CD14-positive monocyte (primary cell): Measurements from ENCODE around the gene PPIF. TPM values are rescaled to one million over a fixed set of nuclear protein-coding genes. Genes with fewer than 3 reads are reported as not detected.

Experiments
- DNase-seq, 3 donors: peaks; one replicate each; pipeline ENCODE4 v3.0.0-alpha.2; 2011 to 2022
- H2AFZ ChIP-seq: 2 replicates; pipeline ENCODE4 v1.6.0; 2012; ENCODE audit warnings: mild to moderate bottlenecking, low read depth, low read length, inconsistent platforms; ENCODE audit not compliant: insufficient read depth, poor library complexity, severe bottlenecking
- H3K27ac ChIP-seq, 2 donors: 1 replicate in 1 of 2; 2 replicates in 1 of 2; pipeline ENCODE4 v1.5.1; 2012 to 2013; ENCODE audit warnings: low read length in 2 of 2, control low read depth in 1 of 2, inconsistent platforms in 1 of 2, low read depth in 1 of 2, mild to moderate bottlenecking in 1 of 2
- H3K27me3 ChIP-seq, 2 donors: one replicate each; pipeline versions ENCODE4 v1.6.0 to v1.6.1; 2011 to 2013; ENCODE audit warnings: low read length in 2 of 2; ENCODE audit not compliant: control insufficient read depth in 2 of 2, insufficient read depth in 2 of 2
- H3K36me3 ChIP-seq, 2 donors: replicated peaks in 1 of 2; 1 replicate in 1 of 2; 2 replicates in 1 of 2; pipeline versions ENCODE4 v1.5.1 to v1.6.1; 2012 to 2013; ENCODE audit warnings: low read length in 2 of 2, control low read depth in 1 of 2, inconsistent platforms in 1 of 2, mild to moderate bottlenecking in 1 of 2; ENCODE audit not compliant: insufficient read depth in 2 of 2, control insufficient read depth in 1 of 2
- H3K4me1 ChIP-seq, 2 donors: 1 replicate in 1 of 2; 2 replicates in 1 of 2; pipeline versions ENCODE4 v1.5.1 to v1.6.1; 2012 to 2013; ENCODE audit warnings: low read length in 2 of 2, control low read depth in 1 of 2, inconsistent platforms in 1 of 2, mild to moderate bottlenecking in 1 of 2, moderate library complexity in 1 of 2; ENCODE audit not compliant: insufficient read depth in 2 of 2, control insufficient read depth in 1 of 2
- H3K4me2 ChIP-seq: replicated peaks from 2 replicates; pipeline ENCODE3; 2012; ENCODE audit warnings: low read length, moderate library complexity, mild to moderate bottlenecking; ENCODE audit not compliant: poor library complexity, severe bottlenecking; ENCODE audit errors: extremely low read depth
- H3K4me3 ChIP-seq, 3 experiments: fragments of 200-600 bp in 1 of 3; sonication (generic) in 1 of 3; replicated peaks in 1 of 3; 1 replicate in 2 of 3; 2 replicates in 1 of 3; pipeline ENCODE4 v1.5.1; 2011 to 2013; ENCODE audit warnings: low read length in 3 of 3, mild to moderate bottlenecking in 3 of 3, control low read depth in 2 of 3, low read depth in 2 of 3, inconsistent platforms in 1 of 3, moderate library complexity in 1 of 3
- H3K79me2 ChIP-seq: 2 replicates; pipeline ENCODE4 v1.6.0; 2012; ENCODE audit warnings: mild to moderate bottlenecking, control low read depth, inconsistent platforms, low read length, moderate library complexity; ENCODE audit not compliant: insufficient read depth
- H3K9ac ChIP-seq: 2 replicates; pipeline ENCODE4 v1.6.0; 2017; ENCODE audit warnings: low read length, mild to moderate bottlenecking; ENCODE audit not compliant: insufficient read depth, poor library complexity, severe bottlenecking
- H3K9me3 ChIP-seq, 2 donors: replicated peaks in 1 of 2; 1 replicate in 1 of 2; 2 replicates in 1 of 2; pipeline versions ENCODE4 v1.5.1 to v1.6.1; 2012 to 2013; ENCODE audit warnings: low read length in 2 of 2, control low read depth in 1 of 2; ENCODE audit not compliant: control insufficient read depth in 1 of 2, insufficient read depth in 1 of 2
- H4K20me1 ChIP-seq: 2 replicates; pipeline ENCODE4 v1.6.0; 2012; ENCODE audit warnings: mild to moderate bottlenecking, low read length, control low read depth, moderate library complexity; ENCODE audit not compliant: insufficient read depth
- H3K27ac Mint-ChIP-seq, 7 donors: one replicate each; pipeline ENCODE4 v1.8.0; 2020; ENCODE audit warnings: mild to moderate bottlenecking in 7 of 7, mixed read lengths in 7 of 7, moderate library complexity in 6 of 7, inconsistent platforms in 2 of 7
- H3K27me3 Mint-ChIP-seq, 3 donors: one replicate each; pipeline ENCODE4 v1.8.0; 2021 to 2022; ENCODE audit warnings: low read depth in 3 of 3, mild to moderate bottlenecking in 3 of 3, mixed read lengths in 3 of 3, moderate library complexity in 3 of 3, inconsistent platforms in 1 of 3
- H3K36me3 Mint-ChIP-seq, 2 donors: one replicate each; pipeline ENCODE4 v1.8.0; 2020; ENCODE audit warnings: mixed read lengths in 2 of 2, inconsistent platforms in 1 of 2, mild to moderate bottlenecking in 1 of 2
- H3K4me1 Mint-ChIP-seq: one replicate; pipeline ENCODE4 v1.8.0; 2020; ENCODE audit warnings: mild to moderate bottlenecking, mixed read lengths
- H3K4me3 Mint-ChIP-seq, 2 donors: one replicate each; pipeline ENCODE4 v1.8.0; 2020; ENCODE audit warnings: mild to moderate bottlenecking in 2 of 2, mixed read lengths in 2 of 2, moderate library complexity in 1 of 2
- H3K9me3 Mint-ChIP-seq, 7 donors: one replicate each; pipeline ENCODE4 v1.8.0; 2020 to 2022; ENCODE audit warnings: mixed read lengths in 7 of 7, mild to moderate bottlenecking in 6 of 7, moderate library complexity in 6 of 7, inconsistent platforms in 2 of 7
- WGBS: methylation state at CpG from one replicate; pipeline ENCODE4 v1.1.5; 2013; ENCODE audit warnings: missing lambda C conversion rate; ENCODE audit not compliant: insufficient coverage; 5-methylcytosine and 5-hydroxymethylcytosine counted together
- intact Hi-C, 2 donors: fragments of 100-400 bp; cut with micrococcal nuclease; formaldehyde crosslinking; loops; one replicate each; pipeline versions ENCODE4 v1.15.0 to v1.15.1; 2023
- polyA plus RNA-seq, 3 donors: library from polyadenylated mRNA; depleted of rRNA in 1 of 3; unstranded in 2 of 3; stranded (reverse) in 1 of 3; fragments of 300-500 nt in 2 of 3; fragments of >200 nt in 1 of 3; fragmentation: Illumina TruSeq in 2 of 3; gene quantifications; 1 replicate in 2 of 3; 2 replicates in 1 of 3; pipeline ENCODE4 v1.2.3, GENCODE V29; 2012 to 2021
- TF ChIP-seq, protein P1 (sequence below): fragments of 200-600 bp; IDR thresholded peaks from one replicate; pipeline ENCODE4 v1.8.0; 2022; ENCODE audit warnings: antibody characterized with exemption, mild to moderate bottlenecking

PPIF gene
- polyA plus RNA-seq, 3 donors = 36.6 to 1,064 (median 52.3) TPM

DNA sequence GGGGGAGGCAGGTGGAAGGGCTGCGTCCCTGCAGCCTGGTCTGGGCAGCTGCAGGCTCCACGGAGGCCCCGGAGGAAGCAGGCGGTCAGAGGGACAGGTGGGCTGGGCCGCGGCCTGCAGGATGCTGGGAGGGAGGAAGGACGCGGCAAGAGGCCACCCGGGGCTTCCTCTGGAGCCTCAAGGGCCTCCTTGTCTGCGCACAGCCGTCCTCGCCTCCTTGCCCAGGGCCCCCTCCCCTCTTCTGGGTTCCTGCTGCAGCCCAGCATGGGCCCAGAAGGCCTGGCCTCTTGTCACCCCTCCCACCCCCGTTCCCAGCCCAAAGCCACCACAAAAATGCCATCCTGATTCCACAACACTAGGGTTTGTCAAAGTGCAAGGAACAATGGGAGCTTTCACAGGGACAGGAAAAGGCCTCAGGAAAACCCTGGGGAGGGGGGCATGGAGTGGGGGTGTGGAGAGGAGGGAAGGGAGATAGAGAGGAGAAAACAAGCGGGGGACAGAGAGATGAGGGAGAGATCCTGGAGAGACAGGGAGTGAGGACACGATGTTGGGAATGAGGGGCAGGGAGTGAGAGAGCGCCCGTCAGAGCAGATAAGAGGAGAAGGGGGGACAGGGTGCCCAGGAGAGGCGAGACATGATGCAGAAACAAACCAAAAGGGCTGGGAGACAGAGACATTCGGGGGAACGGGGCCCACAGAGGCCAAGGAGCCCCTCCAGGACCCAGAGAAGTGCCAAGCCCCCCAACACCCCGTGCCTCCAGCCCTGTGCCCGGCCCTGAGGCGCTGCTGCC is 56.4 kb downstream of the PPIF start:
- no peak for DNase-seq
- H3K27ac Mint-ChIP-seq = peak overlapping the region in 4 of 7 donors; percentile 15 to 86 (median 36)

DNA sequence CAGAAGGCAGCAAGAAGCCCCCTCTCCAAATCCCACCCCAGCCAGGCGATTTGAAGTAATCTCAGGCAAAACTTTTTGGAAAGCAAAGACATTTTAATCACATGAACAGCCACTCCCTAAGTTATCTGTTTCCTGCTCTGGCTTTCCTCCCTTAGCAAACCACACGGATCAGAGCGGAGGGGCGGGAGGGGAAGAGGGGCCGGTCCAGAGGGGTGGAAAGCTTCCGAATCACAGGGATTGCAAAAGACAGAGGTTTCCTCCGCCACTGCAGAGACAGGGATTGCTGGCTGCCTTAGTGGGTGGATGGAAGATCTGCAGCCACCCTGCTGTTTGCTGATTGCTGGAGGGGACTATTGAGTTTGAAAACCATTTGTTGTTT is 57.0 kb downstream of the PPIF start:
- peak in 1 of 3 donors; percentile 20 for DNase-seq
- peaks cover 0 to 8% of the 10 kb centered on the region in 2 donors for H3K36me3 ChIP-seq
- WGBS = 0% methylated on average over 2 of the region's 7 CpGs
- H3K79me2 ChIP-seq = peaks cover 3% of the 10 kb centered on the region
- Mint-ChIP-seq H3K27me3 (peaks cover 13 to 20% (median 16%) of the 10 kb centered on the region in 3 donors), H3K4me1 (peaks cover 87% of the 10 kb centered on the region), H3K27ac (peak overlapping the region in 5 of 7 donors; percentile 15 to 86 (median 37)), H3K4me3 (peak overlapping the region; percentile 61 to 86), H3K9me3 (peaks cover 0 to 2% (median 0%) of the 10 kb centered on the region in 7 donors), H3K36me3 (peaks cover 41 to 54% of the 10 kb centered on the region in 2 donors)
- H3K27me3 ChIP-seq = no peaks in the 10 kb centered on the region
- no peak overlapping the region for H2AFZ ChIP-seq
- no peaks in the 10 kb centered on the region for H3K9me3 ChIP-seq
- no peak overlapping the region for H3K27ac ChIP-seq
- H3K4me3 ChIP-seq = peak overlapping the region in 1 of 3 experiments; percentile 43
- peaks cover 64% of the 10 kb centered on the region for H4K20me1 ChIP-seq
- H3K4me2 ChIP-seq = peak overlapping the region; percentile 51
- H3K9ac ChIP-seq = no peak overlapping the region
- intact Hi-C loops = no loop called here
- TF ChIP-seq, protein P1, sequence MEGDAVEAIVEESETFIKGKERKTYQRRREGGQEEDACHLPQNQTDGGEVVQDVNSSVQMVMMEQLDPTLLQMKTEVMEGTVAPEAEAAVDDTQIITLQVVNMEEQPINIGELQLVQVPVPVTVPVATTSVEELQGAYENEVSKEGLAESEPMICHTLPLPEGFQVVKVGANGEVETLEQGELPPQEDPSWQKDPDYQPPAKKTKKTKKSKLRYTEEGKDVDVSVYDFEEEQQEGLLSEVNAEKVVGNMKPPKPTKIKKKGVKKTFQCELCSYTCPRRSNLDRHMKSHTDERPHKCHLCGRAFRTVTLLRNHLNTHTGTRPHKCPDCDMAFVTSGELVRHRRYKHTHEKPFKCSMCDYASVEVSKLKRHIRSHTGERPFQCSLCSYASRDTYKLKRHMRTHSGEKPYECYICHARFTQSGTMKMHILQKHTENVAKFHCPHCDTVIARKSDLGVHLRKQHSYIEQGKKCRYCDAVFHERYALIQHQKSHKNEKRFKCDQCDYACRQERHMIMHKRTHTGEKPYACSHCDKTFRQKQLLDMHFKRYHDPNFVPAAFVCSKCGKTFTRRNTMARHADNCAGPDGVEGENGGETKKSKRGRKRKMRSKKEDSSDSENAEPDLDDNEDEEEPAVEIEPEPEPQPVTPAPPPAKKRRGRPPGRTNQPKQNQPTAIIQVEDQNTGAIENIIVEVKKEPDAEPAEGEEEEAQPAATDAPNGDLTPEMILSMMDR = no peak
- H3K4me1 ChIP-seq = peaks cover 58 to 59% of the 10 kb centered on the region in 2 donors

More for the DNA sequence above, 56.4 kb downstream of the PPIF start:
- Histone ChIP-seq H3K36me3 (peaks cover 0 to 8% of the 10 kb centered on the region in 2 donors), H3K4me1 (peaks cover 62 to 63% of the 10 kb centered on the region in 2 donors), H3K27ac (no peak overlapping the region), H3K27me3 (no peaks in the 10 kb centered on the region), H3K4me3 (peak overlapping the region in 1 of 3 experiments; percentile 43), H3K9ac (no peak overlapping the region), H3K9me3 (no peaks in the 10 kb centered on the region), H4K20me1 (peaks cover 69% of the 10 kb centered on the region), H3K4me2 (peak overlapping the region; percentile 51), H2AFZ (no peak overlapping the region), H3K79me2 (peaks cover 3% of the 10 kb centered on the region)
- Mint-ChIP-seq H3K27me3 (peaks cover 13 to 17% (median 16%) of the 10 kb centered on the region in 3 donors), H3K4me1 (peaks cover 87% of the 10 kb centered on the region), H3K4me3 (peak overlapping the region; percentile 61 to 86), H3K9me3 (peaks cover 0 to 2% (median 0%) of the 10 kb centered on the region in 7 donors), H3K36me3 (peaks cover 37 to 49% of the 10 kb centered on the region in 2 donors)
- intact Hi-C loops = no loop called here
- 18% methylated on average over 18 of the region's 23 CpGs for WGBS
- TF ChIP-seq, protein P1 = no peak
